ENCODE results near the gene OGDH. TPM values are rescaled to one million over a fixed set of nuclear protein-coding genes. Genes with fewer than 3 reads are reported as not detected.

The OGDH gene
- total RNA-seq, 1 donor from 2014 or later: 157 TPM

GRCh38 chr7:44634839-44635591 is 28.6 kb downstream of the OGDH start:
- H3K9me3 ChIP-seq: no peaks in the 10 kb centered on the region
- no peaks in the 10 kb centered on the region for H3K36me3 ChIP-seq
- ATAC-seq (peak; percentile 7), DNase-seq (peak; percentile 66)
- no peaks in the 10 kb centered on the region for H3K27me3 ChIP-seq
- intact Hi-C loops (cut with DNase I): no loop called here
- peak overlapping the region; percentile 78 for H3K27ac ChIP-seq
- peaks cover 91% of the 10 kb centered on the region for H3K4me1 ChIP-seq
- H3K4me3 ChIP-seq: no peak overlapping the region
- TF ChIP-seq CTCF (IDR thresholded peaks at IDR 0.05): no peak

- intact Hi-C loops (cut with DNase I): no loop called here
- Histone ChIP-seq H3K27ac (peak overlapping the region; percentile 58), H3K4me3 (no peak overlapping the region), H3K4me1 (peaks cover 92% of the 10 kb centered on the region), H3K36me3 (no peaks in the 10 kb centered on the region), H3K9me3 (no peaks in the 10 kb centered on the region), H3K27me3 (no peaks in the 10 kb centered on the region)
- peak; percentile 3 for ATAC-seq
- DNase-seq: no peak
- no peak for TF ChIP-seq CTCF (IDR thresholded peaks at IDR 0.05)
Measured at GRCh38 chr7:44636041-44636584, 29.7 kb downstream of the OGDH start.

- no peak for ATAC-seq
- no peak for DNase-seq
- TF ChIP-seq CTCF (IDR thresholded peaks at IDR 0.05): no peak
- H3K36me3 ChIP-seq: no peaks in the 10 kb centered on the region
- no peak overlapping the region for H3K27ac ChIP-seq
- no peaks in the 10 kb centered on the region for H3K9me3 ChIP-seq
- intact Hi-C loops (cut with DNase I): no loop called here
- H3K4me3 ChIP-seq: no peak overlapping the region
- H3K27me3 ChIP-seq: no peaks in the 10 kb centered on the region
- H3K4me1 ChIP-seq: peaks cover 84% of the 10 kb centered on the region
Measured at GRCh38 chr7:44636926-44637325, 30.5 kb downstream of the OGDH start.

- Histone ChIP-seq H3K9me3 (no peaks in the 10 kb centered on the region), H3K4me1 (peaks cover 77% of the 10 kb centered on the region), H3K36me3 (no peaks in the 10 kb centered on the region), H3K4me3 (no peak overlapping the region), H3K27ac (peak overlapping the region; percentile 84), H3K27me3 (no peaks in the 10 kb centered on the region)
- TF ChIP-seq CTCF (IDR thresholded peaks at IDR 0.05): no peak
- DNase-seq (no peak), ATAC-seq (peak; percentile 51)
- intact Hi-C loops (cut with DNase I): no loop called here
Measured at GRCh38 chr7:44637788-44638594, 31.6 kb downstream of the OGDH start.

GRCh38 chr7:44638611-44639557 is 32.5 kb downstream of the OGDH start:
- Histone ChIP-seq H3K9me3 (no peaks in the 10 kb centered on the region), H3K4me3 (no peak overlapping the region), H3K36me3 (no peaks in the 10 kb centered on the region), H3K4me1 (peaks cover 68% of the 10 kb centered on the region), H3K27ac (peak overlapping the region; percentile 84), H3K27me3 (no peaks in the 10 kb centered on the region)
- peak; percentile 82 for DNase-seq
- ATAC-seq: peak; percentile 90
- peak; percentile 6 for TF ChIP-seq CTCF (IDR thresholded peaks at IDR 0.05)
- intact Hi-C loops (cut with DNase I): no loop called here

All from upper lobe of right lung (tissue), 1 donor.